Astrocyte (in vitro differentiated cells and primary cell): ENCODE results near the gene CTSE. TPM values are rescaled to one million over a fixed set of nuclear protein-coding genes. Genes with fewer than 3 reads are reported as not detected.

Experiments
- DNase-seq: peaks from one replicate; pipeline ENCODE4 v3.0.0-alpha.2; 2010; ENCODE audit warnings: low read depth
- FAIRE-seq: peaks from 2 replicates; lab custom pipeline; 2011; peaks lifted over from hg19 to GRCh38; lab: Jason Lieb, UNC
- H2AFZ ChIP-seq: 2 replicates; pipeline ENCODE4 v1.6.0; 2012; ENCODE audit warnings: low read depth, low read length, inconsistent platforms
- H3K27ac ChIP-seq: 2 replicates; pipeline ENCODE4 v1.5.1; 2011; ENCODE audit warnings: low read depth, low read length, inconsistent platforms
- H3K27me3 ChIP-seq: 2 replicates; pipeline ENCODE4 v1.6.0; 2011; ENCODE audit warnings: low read length, inconsistent platforms; ENCODE audit not compliant: insufficient read depth
- H3K36me3 ChIP-seq: 2 replicates; pipeline ENCODE4 v1.5.1; 2011; ENCODE audit warnings: low read length, inconsistent platforms; ENCODE audit not compliant: insufficient read depth
- H3K4me1 ChIP-seq: 2 replicates; pipeline ENCODE4 v1.5.1; 2011; ENCODE audit warnings: low read length, inconsistent platforms; ENCODE audit not compliant: insufficient read depth
- H3K4me2 ChIP-seq: 2 replicates; pipeline ENCODE4 v1.6.0; 2012; ENCODE audit warnings: low read length, inconsistent platforms
- H3K4me3 ChIP-seq: 2 replicates; pipeline ENCODE4 v1.5.1; 2011; ENCODE audit warnings: low read depth, mild to moderate bottlenecking, low read length, inconsistent platforms; ENCODE audit not compliant: insufficient read depth
- H3K79me2 ChIP-seq: 2 replicates; pipeline ENCODE4 v1.6.0; 2012; ENCODE audit warnings: mild to moderate bottlenecking, low read length, inconsistent platforms; ENCODE audit not compliant: insufficient read depth
- H3K9ac ChIP-seq: 2 replicates; pipeline ENCODE4 v1.6.0; 2012; ENCODE audit warnings: mild to moderate bottlenecking, low read length, inconsistent platforms
- H3K9me3 ChIP-seq: 2 replicates; pipeline ENCODE4 v1.5.1; 2012; ENCODE audit warnings: low read depth, mild to moderate bottlenecking, low read length, inconsistent platforms; ENCODE audit not compliant: insufficient read depth
- H4K20me1 ChIP-seq: 2 replicates; pipeline ENCODE4 v1.6.0; 2012; ENCODE audit warnings: low read length, inconsistent platforms; ENCODE audit not compliant: insufficient read depth
- H3K27ac Mint-ChIP-seq: one replicate; pipeline ENCODE4 v1.8.0; 2021; ENCODE audit warnings: mild to moderate bottlenecking, mixed read lengths; ENCODE audit not compliant: unreplicated experiment
- H3K27me3 Mint-ChIP-seq: one replicate; pipeline ENCODE4 v1.8.0; 2021; ENCODE audit warnings: low read depth, mixed read lengths; ENCODE audit not compliant: unreplicated experiment
- H3K36me3 Mint-ChIP-seq: one replicate; pipeline ENCODE4 v1.8.0; 2021; ENCODE audit warnings: low read depth, mixed read lengths; ENCODE audit not compliant: unreplicated experiment
- H3K4me1 Mint-ChIP-seq: one replicate; pipeline ENCODE4 v1.8.0; 2021; ENCODE audit warnings: low read depth, mixed read lengths; ENCODE audit not compliant: unreplicated experiment
- H3K4me3 Mint-ChIP-seq: one replicate; pipeline ENCODE4 v1.8.0; 2021; ENCODE audit warnings: mild to moderate bottlenecking, moderate library complexity, mixed read lengths; ENCODE audit not compliant: unreplicated experiment
- H3K9me3 Mint-ChIP-seq: one replicate; pipeline ENCODE4 v1.8.0; 2021; ENCODE audit warnings: mild to moderate bottlenecking, mixed read lengths; ENCODE audit not compliant: unreplicated experiment
- EZH2 ChIP-seq: IDR thresholded peaks from 2 replicates; pipeline ENCODE4 v1.6.1; 2012; ENCODE audit warnings: mild to moderate bottlenecking, low read length, inconsistent platforms; ENCODE audit not compliant: insufficient read depth
- total RNA-seq: library from RNA; stranded (reverse); gene quantifications from 2 replicates; pipeline ENCODE4 v1.2.1, GENCODE V29; 2021
- TF ChIP-seq, protein P1 (sequence below): IDR thresholded peaks from 2 replicates; pipeline ENCODE4 v1.5.1; 2011; ENCODE audit warnings: low read depth, mild to moderate bottlenecking, inconsistent platforms, low read length, moderate library complexity; ENCODE audit not compliant: insufficient read depth

Gene CTSE
- total RNA-seq, 1 donor from 2014 or later: not detected

- Mint-ChIP-seq H3K27me3 (peaks cover 24% of the 10 kb centered on the region), H3K9me3 (peaks cover 3% of the 10 kb centered on the region), H3K27ac (no peak overlapping the region), H3K36me3 (no peaks in the 10 kb centered on the region), H3K4me3 (no peak overlapping the region), H3K4me1 (no peaks in the 10 kb centered on the region)
- H3K4me3 ChIP-seq: no peak overlapping the region
- H3K4me1 ChIP-seq: no peaks in the 10 kb centered on the region
- no peak overlapping the region for H3K9ac ChIP-seq
- no peak overlapping the region for H3K4me2 ChIP-seq
- no peaks in the 10 kb centered on the region for H4K20me1 ChIP-seq
- H3K79me2 ChIP-seq: no peaks in the 10 kb centered on the region
- FAIRE-seq: no peak
- H2AFZ ChIP-seq: no peak overlapping the region
- no peaks in the 10 kb centered on the region for H3K27me3 ChIP-seq
- H3K36me3 ChIP-seq: no peaks in the 10 kb centered on the region
- H3K27ac ChIP-seq: no peak overlapping the region
- no peaks in the 10 kb centered on the region for H3K9me3 ChIP-seq
- TF ChIP-seq EZH2: no peak
- TF ChIP-seq, protein P1, sequence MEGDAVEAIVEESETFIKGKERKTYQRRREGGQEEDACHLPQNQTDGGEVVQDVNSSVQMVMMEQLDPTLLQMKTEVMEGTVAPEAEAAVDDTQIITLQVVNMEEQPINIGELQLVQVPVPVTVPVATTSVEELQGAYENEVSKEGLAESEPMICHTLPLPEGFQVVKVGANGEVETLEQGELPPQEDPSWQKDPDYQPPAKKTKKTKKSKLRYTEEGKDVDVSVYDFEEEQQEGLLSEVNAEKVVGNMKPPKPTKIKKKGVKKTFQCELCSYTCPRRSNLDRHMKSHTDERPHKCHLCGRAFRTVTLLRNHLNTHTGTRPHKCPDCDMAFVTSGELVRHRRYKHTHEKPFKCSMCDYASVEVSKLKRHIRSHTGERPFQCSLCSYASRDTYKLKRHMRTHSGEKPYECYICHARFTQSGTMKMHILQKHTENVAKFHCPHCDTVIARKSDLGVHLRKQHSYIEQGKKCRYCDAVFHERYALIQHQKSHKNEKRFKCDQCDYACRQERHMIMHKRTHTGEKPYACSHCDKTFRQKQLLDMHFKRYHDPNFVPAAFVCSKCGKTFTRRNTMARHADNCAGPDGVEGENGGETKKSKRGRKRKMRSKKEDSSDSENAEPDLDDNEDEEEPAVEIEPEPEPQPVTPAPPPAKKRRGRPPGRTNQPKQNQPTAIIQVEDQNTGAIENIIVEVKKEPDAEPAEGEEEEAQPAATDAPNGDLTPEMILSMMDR: no peak
- no peak for DNase-seq
These were observed 53.2 kb downstream of the CTSE start for GRCh38 chr1:205970486-205970885.

DNA sequence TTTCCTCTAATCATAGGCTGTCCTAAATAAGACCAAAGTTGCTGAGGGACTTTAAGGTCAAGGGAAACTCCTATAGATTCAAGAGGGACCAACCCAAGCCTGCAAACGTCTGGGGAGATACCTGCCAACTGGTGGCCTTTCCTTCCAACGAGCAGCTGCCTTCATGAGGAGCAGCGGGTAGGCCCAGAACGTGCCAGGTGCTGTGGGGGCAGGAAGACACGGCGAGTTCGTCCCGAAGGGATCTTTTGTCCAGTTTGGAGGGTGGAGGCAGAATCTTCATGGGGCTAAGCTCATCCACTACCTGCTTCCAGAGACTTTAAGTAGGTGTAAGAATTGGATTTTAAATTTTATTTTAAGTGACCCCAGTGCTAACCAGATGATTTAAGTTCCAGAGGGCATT is 54.5 kb downstream of the CTSE start:
- Mint-ChIP-seq H3K27ac (no peak overlapping the region), H3K4me3 (no peak overlapping the region), H3K9me3 (peaks cover 3% of the 10 kb centered on the region), H3K36me3 (no peaks in the 10 kb centered on the region), H3K27me3 (peaks cover 29% of the 10 kb centered on the region), H3K4me1 (no peaks in the 10 kb centered on the region)
- Histone ChIP-seq H3K9me3 (no peaks in the 10 kb centered on the region), H3K4me3 (no peak overlapping the region), H4K20me1 (no peaks in the 10 kb centered on the region), H3K4me1 (peaks cover under 1% of the 10 kb centered on the region), H3K27me3 (no peaks in the 10 kb centered on the region), H3K4me2 (no peak overlapping the region), H3K79me2 (no peaks in the 10 kb centered on the region), H2AFZ (no peak overlapping the region), H3K9ac (no peak overlapping the region), H3K27ac (no peak overlapping the region), H3K36me3 (no peaks in the 10 kb centered on the region)
- no peak for TF ChIP-seq EZH2
- TF ChIP-seq, protein P1: no peak
- FAIRE-seq: no peak
- no peak for DNase-seq

- no peaks in the 10 kb centered on the region for H4K20me1 ChIP-seq
- no peaks in the 10 kb centered on the region for H3K36me3 ChIP-seq
- H3K4me2 ChIP-seq: no peak overlapping the region
- no peak overlapping the region for H3K4me3 Mint-ChIP-seq
- H3K27ac Mint-ChIP-seq: no peak overlapping the region
- no peak overlapping the region for H3K27ac ChIP-seq
- H3K36me3 Mint-ChIP-seq: no peaks in the 10 kb centered on the region
- no peaks in the 10 kb centered on the region for H3K9me3 ChIP-seq
- FAIRE-seq (no peak), DNase-seq (no peak)
- H3K4me1 ChIP-seq: peaks cover 12% of the 10 kb centered on the region
- H2AFZ ChIP-seq: no peak overlapping the region
- no peaks in the 10 kb centered on the region for H3K27me3 ChIP-seq
- TF ChIP-seq EZH2: no peak
- TF ChIP-seq, protein P1: no peak
- H3K4me3 ChIP-seq: no peak overlapping the region
- H3K79me2 ChIP-seq: no peaks in the 10 kb centered on the region
- peaks cover 39% of the 10 kb centered on the region for H3K27me3 Mint-ChIP-seq
- H3K4me1 Mint-ChIP-seq: peaks cover 2% of the 10 kb centered on the region
- no peak overlapping the region for H3K9ac ChIP-seq
- H3K9me3 Mint-ChIP-seq: peaks cover 3% of the 10 kb centered on the region
These were observed 56.0 kb downstream of the CTSE start for GRCh38 chr1:205967554-205968335.
